Activated naive CD4-positive, alpha-beta T cell treated with anti-CD3 and anti-CD28 coated beads, Interleukin-2, amount 50 U/mL, for 16 hours (primary cell): Measurements from ENCODE around the gene SRGN.

Source experiments
- DNase-seq: peaks from one replicate; pipeline ENCODE4 v3.0.0-alpha.2; 2020

Gene SRGN

DNA sequence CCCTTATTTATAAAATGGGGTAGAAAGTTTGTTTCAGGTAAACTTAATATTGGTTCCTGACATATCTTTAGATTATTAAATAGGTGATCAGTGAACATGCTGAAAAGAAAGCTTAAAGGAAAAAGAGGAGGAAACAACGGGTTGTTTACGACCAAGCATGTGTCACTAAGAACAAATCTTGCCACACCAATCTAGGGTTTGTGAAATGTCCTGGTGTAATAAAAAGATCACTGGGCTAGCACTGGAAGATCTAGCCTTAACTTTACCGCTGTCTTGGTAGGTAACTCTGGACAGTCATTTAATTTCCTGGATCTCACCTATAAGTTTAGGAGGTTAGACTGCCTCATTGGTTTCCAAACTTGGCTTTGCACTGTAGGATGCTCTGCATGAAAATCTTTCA, 55.1 kb downstream of the SRGN start:
- DNase-seq: no peak

DNA sequence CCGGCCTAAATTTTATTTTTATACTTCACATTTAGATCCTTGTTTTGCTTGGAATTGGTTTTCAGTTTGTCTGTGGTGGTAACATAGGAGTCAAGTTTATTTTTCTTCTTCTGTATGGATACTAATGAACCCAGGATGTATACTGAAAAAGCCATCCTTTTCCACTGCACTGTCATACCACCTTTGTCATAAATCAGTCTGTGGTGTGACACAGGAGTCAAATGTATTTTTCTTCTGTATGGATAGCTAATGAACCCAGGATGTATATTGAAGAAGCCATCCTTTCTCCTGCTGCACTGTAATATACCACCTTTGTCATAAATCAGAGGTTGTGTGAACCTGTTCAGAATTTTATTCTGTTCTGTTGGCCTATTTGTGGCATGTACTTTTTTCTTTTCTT, 57.4 kb downstream of the SRGN start:
- no peak for DNase-seq

DNA sequence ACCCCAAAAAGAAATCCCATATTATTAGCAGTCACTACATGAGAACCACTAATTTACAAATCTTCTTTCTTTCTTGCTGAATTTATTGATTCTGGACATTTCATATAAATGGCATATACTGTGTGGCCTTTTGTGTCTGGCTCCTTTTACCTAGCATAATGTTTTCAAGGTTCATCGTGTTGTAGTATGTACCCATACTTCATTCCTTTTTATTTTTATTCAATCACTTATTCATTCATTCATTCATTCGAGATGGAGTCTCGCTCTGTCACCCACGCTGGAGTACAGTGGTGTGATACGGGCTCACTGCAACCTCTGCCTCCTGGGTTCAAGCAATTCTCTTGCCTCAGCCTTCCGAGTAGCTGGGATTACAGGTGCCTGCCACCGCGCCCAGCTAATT, 58.0 kb downstream of the SRGN start:
- DNase-seq: no peak

DNA sequence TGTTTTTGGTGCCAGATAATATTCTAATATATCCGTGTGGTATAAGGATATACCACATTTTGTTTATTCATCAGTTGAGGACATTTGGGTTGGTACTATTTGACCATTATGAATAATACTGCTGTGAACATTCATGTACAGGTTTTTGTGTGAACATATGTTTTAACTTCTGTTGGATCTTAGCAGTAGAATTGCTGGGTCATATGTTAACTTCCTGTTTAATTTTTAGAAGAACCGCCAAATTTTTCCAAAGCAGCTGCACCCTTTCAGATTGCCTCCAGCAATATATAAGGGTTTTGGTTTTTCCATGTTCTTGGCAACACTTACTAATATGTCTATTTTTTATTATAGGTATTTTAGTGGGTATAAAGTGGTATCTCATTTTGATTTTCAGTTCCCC, 58.9 kb downstream of the SRGN start:
- DNase-seq: no peak

DNA sequence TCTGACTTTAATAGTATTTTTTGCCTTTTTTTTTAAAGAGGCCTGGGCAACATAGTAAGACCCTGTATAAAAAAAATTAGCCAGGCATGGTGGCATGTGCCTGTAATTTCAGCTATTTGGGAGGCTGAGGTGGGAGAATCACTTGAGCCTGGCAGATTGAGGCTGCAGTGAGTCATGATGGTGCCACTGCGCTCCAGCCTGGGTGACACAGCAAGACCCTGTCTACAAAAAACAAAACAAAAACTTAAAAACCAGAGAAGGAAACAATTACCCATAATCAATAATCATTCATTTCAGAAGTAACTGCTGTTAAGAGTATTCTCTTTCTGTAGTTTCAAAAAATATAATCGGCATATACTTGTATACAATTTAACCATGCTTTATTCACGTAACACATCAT, 64.1 kb downstream of the SRGN start:
- DNase-seq: no peak

DNA sequence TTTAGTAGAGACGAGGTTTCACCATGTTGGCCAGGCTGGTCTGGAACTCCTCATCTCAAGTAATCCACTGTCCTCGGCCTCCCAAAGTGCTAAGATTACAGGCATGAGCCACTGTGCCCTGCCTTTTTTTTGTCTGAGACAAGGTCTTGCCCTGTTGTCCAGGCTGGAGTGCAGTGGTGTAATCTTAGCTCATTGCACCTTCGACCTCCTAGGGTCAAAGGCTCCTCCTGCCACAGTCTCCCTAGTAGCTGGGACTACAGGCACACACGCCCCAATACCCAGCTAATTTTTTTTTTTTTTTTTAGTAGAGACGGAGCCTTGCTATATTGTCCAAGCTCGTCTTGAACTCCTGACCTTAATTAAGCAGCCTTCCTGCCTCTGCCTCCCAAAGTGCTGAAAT, 65.3 kb downstream of the SRGN start:
- DNase-seq: no peak
